ENCODE results near the gene OVOL2.
"Not testable (repeated sequence)": the region's sequence is repeated elsewhere in the genome, so short reads cannot be mapped to it uniquely, and the experiment has no call there.

The OVOL2 gene

DNA sequence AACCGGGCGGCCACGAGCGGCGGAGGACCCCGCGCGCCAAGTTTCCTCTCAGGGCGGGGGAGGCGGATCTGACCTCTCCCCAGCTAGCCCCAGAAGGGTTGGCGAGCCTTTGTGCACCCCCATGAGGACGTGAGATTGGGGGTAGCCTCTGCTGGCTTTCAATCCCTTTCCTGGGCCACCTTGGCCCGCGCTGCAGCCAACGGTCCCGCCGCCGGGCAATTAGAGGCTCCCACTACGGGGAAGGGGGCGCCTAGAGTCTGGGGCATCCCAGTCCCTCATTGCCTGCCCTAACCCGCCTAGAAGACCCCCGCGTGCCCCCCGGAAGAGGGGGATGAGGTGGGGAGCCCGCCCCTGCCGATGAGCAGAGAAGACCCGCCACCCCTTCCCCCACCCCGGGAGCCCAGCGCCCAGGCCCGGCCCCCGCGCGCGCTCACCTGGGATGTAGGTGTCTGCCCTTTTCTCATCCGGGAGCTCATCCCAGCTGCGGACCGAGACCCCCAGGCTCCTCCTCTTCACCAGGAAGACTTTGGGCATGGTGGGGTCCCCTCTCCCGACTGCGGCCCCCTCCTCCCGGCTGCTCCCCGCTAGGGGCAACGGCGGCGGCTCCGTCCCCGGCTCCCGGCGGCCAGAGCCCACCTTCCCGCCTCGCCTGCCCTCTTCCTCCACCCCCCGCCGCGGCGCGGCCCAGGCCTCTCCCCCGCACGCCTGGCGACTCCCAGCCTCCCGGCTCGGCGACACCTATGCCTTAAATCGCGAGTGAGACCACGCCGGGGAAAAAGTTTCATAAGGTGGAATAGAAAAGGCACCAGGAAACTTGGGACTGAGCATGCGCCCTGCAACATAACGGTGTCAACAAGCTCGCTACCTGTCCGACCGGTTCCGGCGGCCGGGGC, at the start of gene OVOL2:
TSS of gene OVOL2 (minus strand) at position 816 of the 893 bp plus-strand sequence. CDS start at position 534, 282 bp downstream.
- DNase-seq, result no peak

DNA sequence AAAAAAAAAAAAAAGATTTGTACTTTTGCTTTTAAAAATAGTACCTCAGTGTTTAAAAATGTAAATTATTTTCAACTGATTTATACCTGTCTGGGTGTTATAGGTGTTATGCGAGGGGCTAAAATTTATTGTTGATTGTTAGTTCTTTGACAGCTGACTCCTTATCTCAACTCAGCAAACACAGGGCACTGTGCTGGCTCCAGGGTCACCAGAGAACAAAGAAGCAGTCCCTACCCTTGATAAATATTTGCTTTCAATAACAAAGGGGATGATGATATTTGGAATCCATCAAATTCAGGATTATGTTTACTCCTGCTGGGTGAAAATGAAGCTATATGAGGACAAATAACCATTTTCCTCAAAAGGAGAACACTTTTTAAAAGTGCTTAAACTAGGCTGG, 45.8 kb upstream of the OVOL2 start:
- DNase-seq, result no peak

DNA sequence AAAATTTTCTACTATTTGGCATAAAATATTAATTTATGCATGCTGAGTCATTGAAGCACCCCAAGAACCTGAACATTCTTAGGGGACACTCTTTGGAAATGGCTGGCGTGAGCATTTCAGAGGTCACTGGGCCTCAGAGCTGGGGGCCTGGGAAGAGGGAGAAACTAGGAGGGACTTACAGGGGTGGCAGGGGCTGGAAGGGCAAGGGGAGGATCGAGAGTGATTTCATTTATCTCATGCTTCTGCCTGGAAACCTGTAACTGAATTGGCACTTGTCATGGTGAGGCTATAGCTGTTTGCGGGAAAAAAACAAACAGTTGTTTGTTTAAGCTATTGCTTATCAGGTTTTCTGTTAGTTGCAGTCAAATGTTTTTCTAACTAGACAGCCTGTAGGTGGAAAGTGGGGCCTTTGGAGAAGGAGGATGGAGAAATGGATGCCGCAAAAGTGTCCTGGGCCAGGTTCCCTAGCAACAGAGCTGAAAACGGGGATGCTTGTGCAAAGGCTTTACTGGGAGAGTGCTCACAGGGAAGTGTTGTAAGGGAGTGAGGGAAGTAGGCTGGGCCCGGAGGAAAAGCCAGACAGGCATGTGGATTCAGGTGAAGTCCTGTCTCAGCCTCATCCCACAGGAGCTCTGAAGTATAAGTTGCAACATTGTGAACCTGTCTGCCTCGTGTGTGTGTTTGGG, 43.6 kb upstream of the OVOL2 start:
- no peak for DNase-seq

DNA sequence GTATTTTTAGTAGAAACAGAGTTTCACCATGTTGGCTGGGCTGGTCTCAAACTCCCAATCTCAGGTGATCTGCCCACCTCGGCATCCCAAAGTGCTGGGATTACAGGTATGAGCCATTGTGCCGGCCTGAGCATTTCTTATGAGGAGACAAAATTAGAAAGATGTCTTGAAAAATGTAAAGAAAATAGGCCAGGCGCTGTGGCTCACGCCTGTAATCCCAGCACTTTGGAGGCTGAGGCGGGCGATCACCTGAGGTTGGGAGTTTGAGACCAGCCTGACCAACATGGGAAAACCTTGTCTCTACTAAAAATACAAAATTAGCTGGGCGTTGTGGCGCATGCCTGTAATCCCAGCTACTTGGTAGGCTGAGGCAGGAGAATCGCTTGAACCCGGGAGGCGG, 42.9 kb upstream of the OVOL2 start:
- not testable (repeated sequence) for DNase-seq

DNA sequence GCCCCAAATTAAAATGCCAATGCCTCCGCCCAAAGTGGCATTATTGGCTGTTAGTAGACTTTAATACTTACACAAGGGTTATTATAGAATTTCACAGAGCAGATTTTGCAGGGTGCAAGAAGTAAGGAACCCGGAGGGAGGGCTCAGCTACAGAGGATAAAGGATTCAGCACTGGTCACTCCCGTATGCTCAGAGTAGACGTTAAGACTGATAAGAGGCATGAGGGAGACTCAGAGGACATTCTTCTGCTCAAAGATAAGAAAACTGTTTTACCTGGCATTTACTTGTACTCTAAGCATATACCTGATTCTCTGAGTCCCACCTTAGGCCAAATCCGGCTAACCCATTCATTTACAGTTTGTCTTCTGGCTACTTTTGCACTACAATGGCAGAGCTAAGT, 36.5 kb upstream of the OVOL2 start:
- no peak for DNase-seq

DNA sequence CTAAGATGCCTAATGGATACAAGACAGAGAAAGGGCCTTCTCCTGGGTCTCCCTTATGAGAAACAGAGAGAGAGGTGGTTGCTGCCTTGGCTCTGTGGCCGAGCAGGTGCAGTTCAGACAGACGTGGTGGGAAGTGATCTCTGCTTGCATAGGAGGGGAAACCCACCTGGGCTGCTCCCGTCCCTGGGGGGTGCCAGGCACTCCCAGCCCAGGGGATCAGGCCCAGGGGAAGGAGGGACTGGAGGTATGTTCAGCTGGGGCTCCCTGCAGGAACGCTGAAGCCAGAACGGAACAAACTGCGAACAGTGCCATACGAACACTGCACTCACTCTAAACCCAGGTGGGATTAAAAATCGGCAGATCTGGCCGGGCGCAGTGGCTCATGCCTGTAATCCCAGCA, 35.7 kb upstream of the OVOL2 start:
- no peak for DNase-seq

DNA sequence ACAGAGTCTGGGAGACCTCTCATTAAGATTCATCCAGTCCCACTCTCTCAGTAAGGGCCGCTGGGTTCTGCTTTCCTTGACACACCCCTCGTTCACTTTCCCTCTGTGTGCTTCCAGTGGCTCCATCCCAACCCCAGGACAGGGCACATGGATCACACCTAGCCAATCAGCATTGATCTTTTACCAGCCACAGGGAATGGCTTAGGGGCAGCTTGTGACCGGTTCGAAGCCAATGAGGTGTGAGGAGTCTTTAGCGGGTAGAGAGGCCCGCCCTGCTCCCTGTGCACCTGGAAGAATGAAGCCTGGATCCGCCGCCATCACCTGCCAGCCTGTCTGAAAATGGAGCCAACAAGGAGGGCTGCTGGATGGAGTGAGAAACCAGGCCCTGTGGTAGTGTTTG, 35.2 kb upstream of the OVOL2 start:
- DNase-seq, result no peak

DNA sequence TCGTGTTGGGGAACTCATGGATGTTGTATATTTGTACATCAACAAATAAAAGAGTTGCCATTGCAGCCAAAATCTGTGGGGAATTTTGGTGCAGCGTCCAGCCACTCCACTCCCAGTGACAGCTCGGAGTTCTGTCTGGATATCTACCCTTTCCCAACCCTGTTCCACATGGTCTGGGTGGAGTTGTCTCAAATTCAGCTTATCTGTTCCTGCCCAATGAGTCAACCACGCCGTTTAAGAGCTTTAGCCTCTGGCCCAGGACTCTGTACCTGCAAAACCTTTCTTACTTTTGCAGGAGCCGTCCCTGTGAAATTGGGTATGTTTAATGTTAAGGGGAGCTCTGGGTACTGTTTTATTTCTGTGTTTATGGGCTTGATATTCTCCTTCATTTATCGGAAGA, 33.9 kb upstream of the OVOL2 start:
- no peak for DNase-seq

DNA sequence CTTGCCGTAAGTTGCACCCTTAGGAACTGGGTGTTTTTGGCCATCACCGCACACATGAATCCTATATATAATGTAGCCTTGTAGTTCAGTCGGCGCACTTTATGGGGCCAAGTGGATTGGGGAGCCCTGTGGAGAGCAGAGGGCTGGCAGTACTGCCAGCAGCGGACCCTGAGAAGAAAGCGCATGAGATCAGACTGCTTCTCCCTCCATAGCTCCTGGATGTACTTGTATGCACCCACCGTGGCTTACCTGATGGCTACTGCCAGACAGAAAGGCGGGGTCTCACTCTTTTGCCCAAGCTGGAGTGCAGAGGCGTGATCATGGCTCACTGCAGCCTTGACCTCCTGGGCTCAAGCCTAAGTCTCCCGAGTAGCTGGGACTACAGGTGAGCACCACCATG, 32.8 kb upstream of the OVOL2 start:
- no peak for DNase-seq

DNA sequence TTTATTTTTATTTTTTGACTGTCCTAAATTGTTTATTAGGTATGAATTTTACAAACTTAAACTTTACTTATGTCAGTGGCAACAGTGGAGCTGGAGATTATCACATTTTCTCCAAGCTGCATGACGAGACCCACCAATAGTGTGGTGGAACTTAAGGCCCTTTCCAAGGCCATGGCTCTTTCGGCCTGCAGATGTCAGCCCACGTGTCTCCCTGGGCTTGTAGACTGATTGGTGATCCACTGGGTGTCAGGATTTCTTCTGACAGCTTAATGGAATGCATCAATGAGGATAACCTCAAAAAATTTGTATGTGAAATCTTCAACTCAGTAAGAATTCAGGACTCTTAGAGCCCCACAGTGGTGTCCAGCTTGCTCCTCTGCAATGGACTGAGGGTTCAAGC, 32.3 kb upstream of the OVOL2 start:
- no peak for DNase-seq

DNA sequence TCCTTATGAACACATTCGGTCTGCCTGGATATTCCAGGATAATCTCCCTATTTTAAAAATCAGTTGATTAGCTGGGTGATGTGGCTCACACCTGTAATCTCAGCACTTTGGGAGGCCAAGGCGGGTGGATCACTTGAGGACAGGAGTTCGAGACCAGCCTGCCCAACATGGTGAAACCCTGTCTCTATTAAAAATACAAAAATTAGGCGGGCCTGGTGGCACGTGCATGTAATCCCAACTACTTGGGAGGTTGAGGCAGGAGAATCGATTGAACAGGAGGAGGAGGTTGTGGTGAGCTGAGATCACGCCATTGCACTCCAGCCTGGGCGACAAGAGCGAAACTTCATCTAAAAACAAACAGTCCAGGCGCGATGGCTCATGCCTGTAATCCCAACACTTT, 31.1 kb upstream of the OVOL2 start:
- not testable (repeated sequence) for DNase-seq

DNA sequence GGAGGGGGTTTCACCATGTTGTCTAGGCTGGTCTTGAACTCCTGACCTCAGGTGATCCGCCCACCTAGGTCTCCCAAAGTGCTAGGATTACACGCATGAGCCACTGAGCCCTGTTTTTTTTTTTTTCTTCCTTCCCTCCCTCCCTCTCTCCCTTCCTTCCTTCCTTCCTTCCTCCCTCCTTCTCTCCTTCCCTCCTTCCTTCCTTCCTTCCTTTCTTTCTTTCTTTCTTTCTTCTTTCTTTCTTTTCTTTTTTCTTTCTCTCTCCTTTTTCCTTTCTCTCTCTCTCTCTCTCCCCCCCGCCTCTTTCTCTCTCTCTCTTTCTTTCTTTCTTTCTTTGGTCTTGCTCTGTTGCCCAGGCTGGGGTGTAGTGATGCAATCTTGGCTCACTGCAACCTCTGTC, 30.6 kb upstream of the OVOL2 start:
- DNase-seq, result not testable (repeated sequence)

DNA sequence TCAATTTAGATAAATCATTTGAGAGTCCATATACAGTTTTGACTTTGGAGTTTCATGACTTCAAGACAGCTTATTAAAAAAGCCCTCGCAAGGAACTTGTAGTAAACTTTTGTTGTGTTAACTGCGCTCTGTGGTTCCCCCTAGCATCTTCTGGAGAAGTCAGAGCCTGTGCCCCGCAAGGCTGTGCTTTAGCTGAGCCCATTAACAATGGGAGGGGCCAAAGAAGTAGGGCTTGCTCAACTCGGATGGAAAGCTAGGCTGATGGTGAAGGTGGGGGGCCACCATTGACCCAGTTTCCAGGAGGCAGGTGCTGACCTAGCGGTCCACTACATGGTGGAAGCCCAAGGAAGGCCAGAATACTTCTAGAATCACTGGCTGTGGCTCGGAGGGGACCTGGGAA, 29.3 kb upstream of the OVOL2 start:
- DNase-seq, result no peak

DNA sequence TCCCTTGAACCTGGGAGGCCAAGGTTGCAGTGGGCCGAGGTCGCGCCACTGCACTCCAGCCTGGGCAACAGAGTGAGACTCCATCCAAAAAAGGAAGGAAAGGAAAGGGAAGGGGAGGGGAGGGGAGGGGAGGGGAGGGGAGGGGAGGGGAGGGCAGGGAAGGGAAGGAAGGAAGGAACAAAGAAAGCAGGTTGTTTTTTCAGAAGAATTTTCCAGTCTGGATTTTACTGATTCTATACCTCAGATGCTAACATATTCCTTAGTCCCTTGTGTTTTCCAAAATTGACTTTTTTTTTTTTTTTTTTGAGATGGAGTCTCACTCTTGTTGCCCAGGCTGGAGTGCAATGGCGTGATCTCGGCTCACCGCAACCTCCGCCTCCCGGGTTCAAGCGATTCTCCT, 23.1 kb upstream of the OVOL2 start:
- not testable (repeated sequence) for DNase-seq

DNA sequence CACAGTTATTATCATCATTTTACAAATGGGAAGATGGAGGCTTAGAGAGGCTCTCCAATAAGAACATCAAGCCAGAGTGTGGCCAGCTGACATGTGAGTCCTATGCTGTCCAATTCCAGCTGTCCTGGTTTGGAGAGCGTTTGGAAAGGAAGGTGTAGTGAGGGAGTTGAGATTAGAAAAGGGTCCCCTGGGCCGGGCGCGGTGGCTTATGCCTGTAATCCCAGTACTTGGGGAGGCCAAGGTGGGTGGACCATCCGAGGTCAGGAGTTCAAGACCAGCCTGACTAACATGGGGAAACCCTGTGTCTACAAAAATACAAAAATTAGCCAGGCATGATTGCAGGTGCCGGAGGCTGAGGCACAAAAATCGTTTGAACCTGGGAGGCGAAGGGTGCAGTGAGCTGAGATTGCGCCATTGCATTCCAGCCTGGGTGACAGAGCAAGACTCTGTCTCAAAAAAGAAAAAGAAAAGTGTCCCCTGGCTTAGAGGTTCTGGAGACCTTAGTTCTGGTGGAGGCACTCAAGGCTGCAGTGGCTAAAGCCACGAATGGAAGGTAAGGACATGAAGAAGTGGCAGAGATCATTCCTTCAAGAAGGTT, 22.1 kb upstream of the OVOL2 start:
- DNase-seq, result no peak

DNA sequence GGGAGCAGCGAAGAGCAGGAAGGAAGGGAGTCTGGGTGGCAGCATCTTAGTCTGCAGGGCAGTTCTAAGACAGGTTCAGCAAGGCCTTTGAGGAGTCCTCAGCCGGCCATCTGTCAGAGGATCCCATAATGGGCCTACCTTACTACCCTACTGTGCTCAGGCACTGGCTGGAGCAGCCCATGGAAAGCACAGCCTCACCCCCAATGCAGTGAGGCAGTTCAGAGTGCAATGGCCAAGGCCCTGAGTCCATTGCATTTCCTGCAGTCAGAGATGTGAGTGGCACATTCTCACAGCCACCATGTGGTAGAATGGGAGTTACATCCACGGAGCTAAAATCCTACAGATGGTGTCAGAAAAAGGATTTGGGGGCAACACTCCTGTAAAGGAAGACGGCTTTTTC, 19.4 kb upstream of the OVOL2 start:
- DNase-seq, result no peak

DNA sequence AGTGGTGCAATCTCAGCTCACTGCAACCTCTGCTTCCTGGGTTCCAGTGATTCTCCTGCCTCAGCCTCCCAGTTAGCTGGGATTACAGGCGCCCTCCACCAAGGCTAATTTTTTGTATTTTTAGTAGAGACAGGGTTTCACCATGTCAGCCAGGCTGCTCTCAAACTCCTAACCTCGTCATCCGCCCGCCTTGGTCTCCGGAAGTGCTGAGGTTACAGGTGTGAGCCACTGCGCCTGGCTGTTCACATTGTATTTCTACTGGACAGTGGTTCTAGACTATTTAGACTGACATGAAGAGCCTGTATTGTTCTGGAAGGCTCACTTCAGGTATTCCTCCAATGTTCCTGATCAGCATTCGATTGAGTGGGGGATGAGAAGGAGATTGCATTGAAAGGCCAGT, 14.8 kb upstream of the OVOL2 start:
- no peak for DNase-seq

DNA sequence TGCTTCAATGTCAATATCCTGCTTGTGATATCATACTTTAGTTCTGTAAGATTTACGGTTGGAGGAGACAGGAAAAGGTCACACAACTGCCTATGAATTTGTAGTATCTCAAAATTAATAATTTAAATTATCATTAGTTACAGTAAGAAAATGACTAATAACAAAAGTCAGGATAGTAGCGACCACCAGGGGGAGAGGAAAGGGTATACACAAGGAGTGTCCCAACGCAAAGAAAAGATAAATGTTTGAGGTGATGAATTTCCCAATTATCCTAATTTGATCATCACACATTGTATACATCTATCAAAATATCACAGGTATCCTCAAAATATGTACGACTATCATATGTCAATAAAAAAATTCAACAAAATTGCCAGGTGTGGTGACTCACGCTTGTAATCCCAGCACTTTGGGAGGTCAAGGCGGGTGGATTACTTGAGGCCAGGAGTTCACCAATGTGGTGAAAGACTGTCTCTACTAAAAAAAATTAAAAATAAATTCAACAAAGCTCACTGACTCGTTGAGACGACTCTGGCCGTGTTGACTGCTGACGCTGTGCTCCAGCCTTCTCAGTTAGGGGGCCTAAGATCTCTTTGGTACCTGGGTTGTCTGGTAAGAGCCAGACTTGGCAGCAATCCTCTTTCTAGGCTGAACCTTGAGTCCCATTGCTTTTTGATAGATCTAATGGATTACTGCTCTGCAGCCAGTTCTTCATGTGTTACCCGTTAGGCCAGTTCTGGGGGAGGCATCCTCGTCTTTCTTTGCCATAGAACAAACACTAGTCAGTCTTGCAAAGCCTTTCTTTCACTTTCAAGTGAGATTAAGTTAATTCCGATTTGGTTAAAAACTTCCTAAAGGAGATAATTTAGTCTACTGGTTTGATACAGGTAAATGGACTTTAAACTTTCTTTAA, 9.0 kb upstream of the OVOL2 start:
- no peak for DNase-seq

DNA sequence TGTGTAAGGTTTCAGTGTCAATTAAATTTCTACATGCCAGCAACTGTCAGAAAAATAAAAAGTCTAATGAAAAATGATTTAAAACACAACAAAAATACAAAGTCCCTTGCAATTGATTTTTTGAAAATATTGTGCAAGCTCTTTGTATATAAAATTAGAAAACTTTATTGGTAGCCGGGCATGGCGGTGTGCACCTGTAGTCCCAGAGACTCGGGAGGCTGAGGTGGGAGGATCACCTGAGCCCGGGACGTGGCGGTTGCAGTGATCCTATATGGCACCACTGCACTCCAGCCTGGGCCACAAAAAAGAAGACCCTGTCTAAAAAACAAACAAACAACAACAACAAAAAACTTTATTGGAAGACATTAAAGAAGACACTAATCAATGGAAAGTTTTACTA, 6.0 kb upstream of the OVOL2 start:
- DNase-seq, result no peak

DNA sequence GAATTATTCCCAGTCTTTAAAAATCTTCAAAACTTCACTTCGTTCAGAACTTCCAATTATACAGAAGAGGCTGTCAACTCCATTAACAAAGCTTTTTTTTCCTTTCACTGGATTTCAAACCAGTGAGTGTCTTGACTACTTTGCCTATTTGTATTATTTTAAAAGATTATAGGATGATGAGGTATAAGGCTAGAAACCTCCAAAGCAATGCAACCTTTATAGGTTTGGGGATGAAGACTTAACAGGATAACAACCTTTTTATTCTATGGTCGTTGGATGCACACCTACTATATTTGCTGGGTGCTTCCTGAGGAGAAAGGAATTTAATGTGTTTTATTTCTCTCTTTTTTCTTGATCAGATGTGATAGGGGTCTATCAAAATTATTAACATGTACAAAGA, 1.9 kb upstream of the OVOL2 start:
- DNase-seq, result no peak

DNA sequence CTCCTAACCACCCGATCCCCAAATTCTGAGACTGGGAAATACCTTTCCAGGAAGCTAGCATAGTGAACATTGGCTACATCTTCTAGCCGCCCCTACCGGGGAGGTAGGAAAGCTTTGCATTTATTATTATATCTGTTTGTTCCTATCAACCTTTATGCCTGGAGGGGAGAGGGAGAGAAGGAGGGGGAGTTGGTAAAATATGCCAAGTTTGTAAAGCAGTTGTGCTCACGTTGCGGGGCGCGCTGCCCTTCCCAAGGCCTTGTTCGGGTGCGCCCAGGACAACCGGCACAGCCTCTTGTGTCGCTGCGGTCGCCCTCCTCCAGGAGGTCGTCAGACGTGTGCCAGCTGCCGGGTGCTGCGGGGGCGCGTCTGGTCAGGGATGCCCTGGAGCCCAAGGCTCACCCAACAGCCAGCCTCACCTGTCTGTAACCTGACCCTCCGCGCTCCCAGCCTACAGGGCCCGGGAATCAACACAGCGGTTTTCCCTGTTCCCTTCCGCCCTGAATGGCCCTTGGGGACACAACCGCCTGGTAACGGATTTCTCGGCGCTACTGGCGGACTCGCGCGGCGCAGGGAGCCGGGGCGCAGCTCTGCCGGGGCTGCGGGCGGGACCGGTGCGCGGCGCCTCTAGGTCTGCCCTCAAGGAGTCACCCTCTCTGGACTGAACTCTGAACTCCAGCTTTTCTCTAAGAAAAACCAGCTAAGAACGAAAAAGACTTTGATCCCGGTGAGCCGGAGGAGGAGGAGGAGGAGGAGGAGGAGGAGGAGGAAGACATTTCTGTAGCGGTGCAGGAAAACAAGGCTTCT, 1.1 kb upstream of the OVOL2 start:
- no peak for DNase-seq

DNA sequence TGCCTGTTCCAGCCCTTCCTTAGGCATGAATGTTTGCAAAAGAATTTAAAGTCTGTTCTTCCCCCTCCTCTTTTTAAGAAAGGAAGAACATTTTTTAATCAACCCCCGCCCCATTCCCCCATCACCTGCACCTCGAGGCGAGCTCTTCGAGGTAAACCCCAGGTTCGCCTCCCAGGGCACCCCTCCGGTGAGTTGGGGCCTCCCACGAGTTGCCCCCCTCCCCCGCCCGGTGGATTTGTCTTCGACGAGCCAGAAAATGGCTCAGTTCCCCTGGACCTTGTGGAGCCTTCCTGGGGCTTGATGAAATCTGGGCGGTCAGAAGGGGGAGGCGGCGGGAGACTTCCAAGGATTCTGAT, 256 bp upstream of the OVOL2 start:
- DNase-seq, result no peak

Measured in fibroblast of skin of right quadriceps (primary cell).